ENCODE results near the gene DNAJC9.

The DNAJC9 gene

GRCh38 chr10:73246322-73246645, 771 bp downstream of the DNAJC9 start:
- H3K27me3 Mint-ChIP-seq (ENCODE audit: low read depth), result no peaks in the 10 kb centered on the region
- peak overlapping the region; percentile 95 to 99 (median 99) for H3K4me3 Mint-ChIP-seq
- peaks cover 46% of the 10 kb centered on the region for H3K4me1 Mint-ChIP-seq
- TF ChIP-seq CTCF (IDR thresholded peaks at IDR 0.05; ENCODE audit: unreplicated experiment in 3 of 3), result no peak
- H3K27ac Mint-ChIP-seq, result peak overlapping the region; percentile 70 to 97 (median 97)
- peaks cover 57% of the 10 kb centered on the region for H3K36me3 Mint-ChIP-seq (ENCODE audit: low read depth)
- no peaks in the 10 kb centered on the region for H3K9me3 Mint-ChIP-seq

- Mint-ChIP-seq H3K4me3 (peak overlapping the region; percentile 51 to 73 (median 61)), H3K4me1 (peaks cover 37% of the 10 kb centered on the region), H3K27ac (peak overlapping the region in 1 of 3 experiments; percentile 97), H3K9me3 (no peaks in the 10 kb centered on the region), H3K27me3 (ENCODE audit: low read depth) (no peaks in the 10 kb centered on the region), H3K36me3 (ENCODE audit: low read depth) (peaks cover 56% of the 10 kb centered on the region)
- TF ChIP-seq CTCF (IDR thresholded peaks at IDR 0.05; ENCODE audit: unreplicated experiment in 3 of 3), result no peak
These were observed 2.1 kb downstream of the DNAJC9 start for GRCh38 chr10:73244866-73245477.

- Mint-ChIP-seq H3K36me3 (ENCODE audit: low read depth) (peaks cover 42% of the 10 kb centered on the region), H3K4me1 (peaks cover 5% of the 10 kb centered on the region), H3K4me3 (no peak overlapping the region), H3K27me3 (ENCODE audit: low read depth) (no peaks in the 10 kb centered on the region), H3K27ac (no peak overlapping the region), H3K9me3 (no peaks in the 10 kb centered on the region)
- TF ChIP-seq CTCF (IDR thresholded peaks at IDR 0.05; ENCODE audit: unreplicated experiment in 3 of 3), result no peak
These were observed 7.1 kb downstream of the DNAJC9 start for GRCh38 chr10:73239908-73240307.

GRCh38 chr10:73238990-73239566, 8.0 kb downstream of the DNAJC9 start:
- H3K4me1 Mint-ChIP-seq, result no peaks in the 10 kb centered on the region
- TF ChIP-seq CTCF (IDR thresholded peaks at IDR 0.05; ENCODE audit: unreplicated experiment in 3 of 3), result no peak
- no peaks in the 10 kb centered on the region for H3K9me3 Mint-ChIP-seq
- no peak overlapping the region for H3K27ac Mint-ChIP-seq
- H3K4me3 Mint-ChIP-seq, result no peak overlapping the region
- H3K36me3 Mint-ChIP-seq (ENCODE audit: low read depth), result peaks cover 41% of the 10 kb centered on the region
- H3K27me3 Mint-ChIP-seq (ENCODE audit: low read depth), result no peaks in the 10 kb centered on the region

GRCh38 chr10:73234695-73235094, 12.4 kb downstream of the DNAJC9 start:
- TF ChIP-seq CTCF (IDR thresholded peaks at IDR 0.05; ENCODE audit: unreplicated experiment in 3 of 3), result no peak
- H3K36me3 Mint-ChIP-seq (ENCODE audit: low read depth), result peaks cover 28% of the 10 kb centered on the region
- no peaks in the 10 kb centered on the region for H3K4me1 Mint-ChIP-seq
- no peaks in the 10 kb centered on the region for H3K9me3 Mint-ChIP-seq
- no peak overlapping the region for H3K4me3 Mint-ChIP-seq
- no peak overlapping the region for H3K27ac Mint-ChIP-seq
- H3K27me3 Mint-ChIP-seq (ENCODE audit: low read depth), result no peaks in the 10 kb centered on the region

- Mint-ChIP-seq H3K27ac (no peak overlapping the region), H3K4me1 (no peaks in the 10 kb centered on the region), H3K9me3 (no peaks in the 10 kb centered on the region), H3K4me3 (no peak overlapping the region), H3K27me3 (ENCODE audit: low read depth) (no peaks in the 10 kb centered on the region), H3K36me3 (ENCODE audit: low read depth) (peaks cover 28% of the 10 kb centered on the region)
- TF ChIP-seq CTCF (IDR thresholded peaks at IDR 0.05; ENCODE audit: unreplicated experiment in 3 of 3), result no peak
These were observed 13.2 kb downstream of the DNAJC9 start for GRCh38 chr10:73233883-73234282.
